Keratinocyte (primary cell): ENCODE results near the gene P4HB. TPM values are rescaled to one million over a fixed set of nuclear protein-coding genes. Genes with fewer than 3 reads are reported as not detected.

Experiments
- DNase-seq: peaks from one replicate; pipeline ENCODE4 v3.0.0-alpha.2; 2011; ENCODE audit warnings: low read depth, missing footprints, low spot score
- FAIRE-seq: peaks from 2 replicates; lab custom pipeline; 2011; peaks lifted over from hg19 to GRCh38; lab: Jason Lieb, UNC
- H2AFZ ChIP-seq: 2 replicates; pipeline ENCODE4 v1.6.0; 2012; ENCODE audit warnings: low read length, control low read depth, inconsistent platforms; ENCODE audit not compliant: control insufficient read depth
- H3K27ac ChIP-seq: 2 replicates; pipeline ENCODE4 v1.5.1; 2011; ENCODE audit warnings: low read length; ENCODE audit not compliant: control insufficient read depth, insufficient read depth
- H3K27me3 ChIP-seq: 3 replicates; pipeline ENCODE4 v1.6.0; 2011; ENCODE audit warnings: low read length; ENCODE audit not compliant: control insufficient read depth, insufficient read depth; ENCODE audit errors: extremely low read depth
- H3K36me3 ChIP-seq, 2 experiments: 2 replicates in 1 of 2; 3 replicates in 1 of 2; pipeline ENCODE4 v1.5.1; 2011; ENCODE audit warnings: low read length in 2 of 2, mild to moderate bottlenecking in 1 of 2; ENCODE audit not compliant: control insufficient read depth in 2 of 2, insufficient read depth in 2 of 2; ENCODE audit errors: extremely low read depth in 1 of 2
- H3K4me1 ChIP-seq: 3 replicates; pipeline ENCODE4 v1.5.1; 2011; ENCODE audit warnings: low read length; ENCODE audit not compliant: control insufficient read depth, insufficient read depth; ENCODE audit errors: extremely low read depth
- H3K4me2 ChIP-seq: 3 replicates; pipeline ENCODE4 v1.6.0; 2011; ENCODE audit warnings: low read depth, low read length; ENCODE audit not compliant: control insufficient read depth, insufficient read depth; ENCODE audit errors: extremely low read depth
- H3K4me3 ChIP-seq, 3 experiments: fragments of 200-600 bp in 1 of 3; sonication (generic) in 1 of 3; 2 replicates in 2 of 3; 3 replicates in 1 of 3; pipeline ENCODE4 v1.5.1; 2011 to 2016; ENCODE audit warnings: low read length in 3 of 3, mild to moderate bottlenecking in 3 of 3, control low read depth in 2 of 3, inconsistent platforms in 1 of 3, low read depth in 1 of 3, mixed read lengths in 1 of 3, mixed run types in 1 of 3, moderate library complexity in 1 of 3; ENCODE audit not compliant: control insufficient read depth in 2 of 3, insufficient read depth in 2 of 3; ENCODE audit errors: extremely low read depth in 1 of 3
- H3K79me2 ChIP-seq: 2 replicates; pipeline ENCODE4 v1.6.0; 2012; ENCODE audit warnings: low read length; ENCODE audit not compliant: control insufficient read depth, insufficient read depth
- H3K9ac ChIP-seq: 3 replicates; pipeline ENCODE4 v1.6.0; 2011; ENCODE audit warnings: low read length; ENCODE audit not compliant: control insufficient read depth, insufficient read depth; ENCODE audit errors: extremely low read depth
- H3K9me1 ChIP-seq: 3 replicates; pipeline ENCODE4 v1.6.0; 2011; ENCODE audit warnings: low read length; ENCODE audit not compliant: control insufficient read depth, insufficient read depth; ENCODE audit errors: extremely low read depth
- H3K9me3 ChIP-seq: 2 replicates; pipeline ENCODE4 v1.5.1; 2012; ENCODE audit warnings: low read depth, low read length; ENCODE audit not compliant: control insufficient read depth
- H4K20me1 ChIP-seq: 3 replicates; pipeline ENCODE4 v1.6.0; 2011; ENCODE audit warnings: low read length; ENCODE audit not compliant: control insufficient read depth, insufficient read depth; ENCODE audit errors: extremely low read depth
- CTCF ChIP-seq, 3 experiments: IDR thresholded peaks in 1 of 3; conservative IDR thresholded peaks in 1 of 3; optimal IDR thresholded peaks in 1 of 3; 2 replicates in 2 of 3; 3 replicates in 1 of 3; pipeline versions ENCODE3 to v1.5.1; 2011; ENCODE audit warnings: low read length in 3 of 3, mild to moderate bottlenecking in 3 of 3, moderate library complexity in 2 of 3, control low read depth in 1 of 3, inconsistent platforms in 1 of 3; ENCODE audit not compliant: insufficient read depth in 2 of 3; ENCODE audit errors: extremely low read depth in 1 of 3
- EZH2 ChIP-seq: IDR thresholded peaks from one replicate; pipeline ENCODE4 v1.6.1; 2012; ENCODE audit warnings: inconsistent platforms, mild to moderate bottlenecking, low read length, moderate library complexity
- dilution Hi-C: fragments of 300-500 bp; cut with MboI; formaldehyde crosslinking; loops from one replicate; pipeline ENCODE4 v1.7.0; 2020; ENCODE audit warnings: low sequenced_read_pairs; ENCODE audit not compliant: extremely low pct_ligation_motif_present
- polyA plus RNA-seq, 5 experiments: library from polyadenylated mRNA; depleted of rRNA in 3 of 5; stranded (reverse) in 3 of 5; stranded (forward) in 1 of 5; unstranded in 1 of 5; fragments of >200 nt; gene quantifications; 1 replicate in 1 of 5; 2 replicates in 3 of 5; 3 replicates in 1 of 5; pipeline versions ENCODE4 v1.2.1 to v1.2.3, GENCODE V29; 2011 to 2012; ENCODE audit warnings: missing spikeins in 2 of 5, low read depth in 1 of 5, low replicate concordance in 1 of 5

P4HB gene
- polyA plus RNA-seq, 1 donor (not counting 4 experiments of a cell fraction or from before 2014, with no cell fraction given), result 149 TPM

GRCh38 chr17:81901167-81902022 is 41.1 kb upstream of the P4HB start:
- H3K4me3 ChIP-seq, result no peak overlapping the region

GRCh38 chr17:81900181-81900820 is 40.0 kb upstream of the P4HB start:
- H3K27me3 ChIP-seq, result no peaks in the 10 kb centered on the region
- H4K20me1 ChIP-seq, result peaks cover 14% of the 10 kb centered on the region
- FAIRE-seq (no peak), DNase-seq (no peak)
- H3K27ac ChIP-seq, result no peak overlapping the region
- no peaks in the 10 kb centered on the region for H3K79me2 ChIP-seq
- H3K36me3 ChIP-seq, result peaks cover 17 to 35% of the 10 kb centered on the region in 2 experiments
- H2AFZ ChIP-seq, result no peak overlapping the region
- dilution Hi-C loops, result no loop called here
- no peak overlapping the region for H3K9ac ChIP-seq
- TF ChIP-seq CTCF (optimal IDR thresholded peaks at IDR 0.05 in 1 of 3, IDR thresholded peaks at IDR 0.05 in 1 of 3, conservative IDR thresholded peaks at IDR 0.05 in 1 of 3; ENCODE audit: extremely low read depth in 1 of 3, insufficient read depth in 2 of 3, low read length in 3 of 3), result no peak
- no peak for TF ChIP-seq EZH2
- no peak overlapping the region for H3K4me2 ChIP-seq
- no peak overlapping the region for H3K4me3 ChIP-seq
- no peaks in the 10 kb centered on the region for H3K9me1 ChIP-seq
- no peaks in the 10 kb centered on the region for H3K9me3 ChIP-seq
- peaks cover 35% of the 10 kb centered on the region for H3K4me1 ChIP-seq

More at GRCh38 chr17:81901167-81902022, 41.1 kb upstream of the P4HB start:
- dilution Hi-C loops, result no loop called here
- no peaks in the 10 kb centered on the region for H3K27me3 ChIP-seq
- H3K9ac ChIP-seq, result no peak overlapping the region
- H3K9me1 ChIP-seq, result no peaks in the 10 kb centered on the region
- peaks cover 35% of the 10 kb centered on the region for H3K4me1 ChIP-seq
- H3K9me3 ChIP-seq, result no peaks in the 10 kb centered on the region
- TF ChIP-seq EZH2 (no peak), CTCF (optimal IDR thresholded peaks at IDR 0.05 in 1 of 3, IDR thresholded peaks at IDR 0.05 in 1 of 3, conservative IDR thresholded peaks at IDR 0.05 in 1 of 3; ENCODE audit: extremely low read depth in 1 of 3, insufficient read depth in 2 of 3, low read length in 3 of 3) (no peak)
- FAIRE-seq (no peak), DNase-seq (no peak)
- peaks cover 15 to 36% of the 10 kb centered on the region in 2 experiments for H3K36me3 ChIP-seq
- H4K20me1 ChIP-seq, result peaks cover 14% of the 10 kb centered on the region
- no peak overlapping the region for H2AFZ ChIP-seq
- H3K4me2 ChIP-seq, result no peak overlapping the region
- H3K79me2 ChIP-seq, result no peaks in the 10 kb centered on the region
- H3K27ac ChIP-seq, result no peak overlapping the region
